HG03439 (cell line): ENCODE measurements around the gene SLC6A19.

Source experiments
- ATAC-seq: cut with Tn5 transposase; IDR thresholded peaks from one replicate; pipeline ENCODE4 v1.9.1; 2021; ENCODE audit warnings: mild to moderate bottlenecking, moderate library complexity; ENCODE audit not compliant: unreplicated experiment

SLC6A19 gene

GRCh38 chr5:1179383-1179715 is 22.0 kb upstream of the SLC6A19 start:
- ATAC-seq = no peak

GRCh38 chr5:1180096-1180495 is 21.3 kb upstream of the SLC6A19 start:
- no peak for ATAC-seq

- ATAC-seq = no peak
These were observed 20.5 kb upstream of the SLC6A19 start for GRCh38 chr5:1180841-1181271.

GRCh38 chr5:1181451-1182359 is 19.7 kb upstream of the SLC6A19 start:
- no peak for ATAC-seq

GRCh38 chr5:1182360-1182632 is 19.1 kb upstream of the SLC6A19 start:
- no peak for ATAC-seq

GRCh38 chr5:1182633-1183423 is 18.6 kb upstream of the SLC6A19 start:
- no peak for ATAC-seq

- no peak for ATAC-seq
These were observed 17.8 kb upstream of the SLC6A19 start for GRCh38 chr5:1183424-1184162.

- ATAC-seq = no peak
These were observed 17.3 kb upstream of the SLC6A19 start for GRCh38 chr5:1184163-1184470.

GRCh38 chr5:1184481-1184880 is 16.9 kb upstream of the SLC6A19 start:
- no peak for ATAC-seq

GRCh38 chr5:1185038-1185627 is 16.3 kb upstream of the SLC6A19 start:
- no peak for ATAC-seq

- no peak for ATAC-seq
These were observed 15.6 kb upstream of the SLC6A19 start for GRCh38 chr5:1185629-1186350.

- ATAC-seq = no peak
These were observed 14.8 kb upstream of the SLC6A19 start for GRCh38 chr5:1186351-1187233.

- no peak for ATAC-seq
These were observed 14.0 kb upstream of the SLC6A19 start for GRCh38 chr5:1187234-1187949.

- ATAC-seq = no peak
These were observed 13.5 kb upstream of the SLC6A19 start for GRCh38 chr5:1187950-1188334.

GRCh38 chr5:1188464-1188863 is 12.9 kb upstream of the SLC6A19 start:
- no peak for ATAC-seq

GRCh38 chr5:1189269-1189668 is 12.1 kb upstream of the SLC6A19 start:
- ATAC-seq = no peak

GRCh38 chr5:1190278-1190677 is 11.1 kb upstream of the SLC6A19 start:
- no peak for ATAC-seq

- ATAC-seq = no peak
These were observed 10.6 kb upstream of the SLC6A19 start for GRCh38 chr5:1190837-1191239.

GRCh38 chr5:1192971-1193590 is 8.3 kb upstream of the SLC6A19 start:
- no peak for ATAC-seq
